Stomach (tissue), 4 donors: ENCODE results near the gene PSMB3.

Experiments used
- POLR2A ChIP-seq, 4 donors: fragments of 450-650 bp; IDR thresholded peaks; one replicate each; pipeline ENCODE4 v1.6.1; 2016; ENCODE audit warnings: antibody characterized with exemption in 4 of 4, control low read depth in 2 of 4, mild to moderate bottlenecking in 1 of 4, moderate library complexity in 1 of 4
- TF ChIP-seq, protein P1 (sequence below), 7 experiments: fragments of 450-650 bp in 4 of 7; fragments of 200-600 bp in 3 of 7; sonication (generic) in 3 of 7; IDR thresholded peaks; one replicate each; pipeline ENCODE4 v1.5.1; 2016 to 2019; ENCODE audit warnings: antibody characterized with exemption in 7 of 7, control low read depth in 2 of 7, mild to moderate bottlenecking in 1 of 7

DNA sequence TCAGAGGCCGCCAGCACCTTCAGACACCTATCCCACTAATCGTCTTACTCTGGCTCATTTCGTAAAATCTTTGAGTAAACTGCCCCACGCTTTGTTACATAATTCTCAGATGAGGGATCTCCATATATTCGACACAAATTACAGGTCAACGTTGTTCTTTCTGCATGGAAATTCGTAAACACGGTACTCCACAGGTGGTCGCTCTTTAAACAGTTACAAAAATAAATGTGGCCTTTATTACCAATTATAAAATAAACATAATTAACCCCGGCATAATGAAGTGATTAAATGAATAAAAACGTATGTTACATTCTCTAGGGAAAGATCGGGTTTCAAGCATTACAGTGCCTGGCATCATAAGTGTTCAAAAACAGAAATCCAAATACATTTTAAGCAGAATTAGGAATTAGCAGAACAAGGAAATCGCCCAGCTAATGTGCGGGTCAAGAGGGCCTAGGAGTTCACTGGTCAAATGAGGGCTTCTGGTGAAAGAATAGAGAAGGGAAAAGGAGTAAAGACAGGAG, 47.8 kb downstream of the PSMB3 start:
- TF ChIP-seq, protein P1, sequence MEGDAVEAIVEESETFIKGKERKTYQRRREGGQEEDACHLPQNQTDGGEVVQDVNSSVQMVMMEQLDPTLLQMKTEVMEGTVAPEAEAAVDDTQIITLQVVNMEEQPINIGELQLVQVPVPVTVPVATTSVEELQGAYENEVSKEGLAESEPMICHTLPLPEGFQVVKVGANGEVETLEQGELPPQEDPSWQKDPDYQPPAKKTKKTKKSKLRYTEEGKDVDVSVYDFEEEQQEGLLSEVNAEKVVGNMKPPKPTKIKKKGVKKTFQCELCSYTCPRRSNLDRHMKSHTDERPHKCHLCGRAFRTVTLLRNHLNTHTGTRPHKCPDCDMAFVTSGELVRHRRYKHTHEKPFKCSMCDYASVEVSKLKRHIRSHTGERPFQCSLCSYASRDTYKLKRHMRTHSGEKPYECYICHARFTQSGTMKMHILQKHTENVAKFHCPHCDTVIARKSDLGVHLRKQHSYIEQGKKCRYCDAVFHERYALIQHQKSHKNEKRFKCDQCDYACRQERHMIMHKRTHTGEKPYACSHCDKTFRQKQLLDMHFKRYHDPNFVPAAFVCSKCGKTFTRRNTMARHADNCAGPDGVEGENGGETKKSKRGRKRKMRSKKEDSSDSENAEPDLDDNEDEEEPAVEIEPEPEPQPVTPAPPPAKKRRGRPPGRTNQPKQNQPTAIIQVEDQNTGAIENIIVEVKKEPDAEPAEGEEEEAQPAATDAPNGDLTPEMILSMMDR (IDR thresholded peaks at IDR 0.05), result no peak
- TF ChIP-seq POLR2A (IDR thresholded peaks at IDR 0.05), result no peak
